ENCODE measurements around the gene GUCD1. TPM values are rescaled to one million over a fixed set of nuclear protein-coding genes. Genes with fewer than 3 reads are reported as not detected.

The GUCD1 gene
- total RNA-seq, 2 donors from 2014 or later: 188 to 207 TPM

- no peaks in the 10 kb centered on the region for H3K9me3 ChIP-seq
- intact Hi-C loops (cut with DNase I): no loop called here
- H3K27ac ChIP-seq: peak overlapping the region; percentile 87
- no peak overlapping the region for H3K4me3 ChIP-seq
- peak; percentile 76 for DNase-seq
- H3K36me3 ChIP-seq: peaks cover 12% of the 10 kb centered on the region
- peak overlapping the region; percentile 12 to 27 for H3K9ac ChIP-seq (ENCODE audit: low read depth in 2 of 2, low read length in 2 of 2)
- TF ChIP-seq, protein P1, sequence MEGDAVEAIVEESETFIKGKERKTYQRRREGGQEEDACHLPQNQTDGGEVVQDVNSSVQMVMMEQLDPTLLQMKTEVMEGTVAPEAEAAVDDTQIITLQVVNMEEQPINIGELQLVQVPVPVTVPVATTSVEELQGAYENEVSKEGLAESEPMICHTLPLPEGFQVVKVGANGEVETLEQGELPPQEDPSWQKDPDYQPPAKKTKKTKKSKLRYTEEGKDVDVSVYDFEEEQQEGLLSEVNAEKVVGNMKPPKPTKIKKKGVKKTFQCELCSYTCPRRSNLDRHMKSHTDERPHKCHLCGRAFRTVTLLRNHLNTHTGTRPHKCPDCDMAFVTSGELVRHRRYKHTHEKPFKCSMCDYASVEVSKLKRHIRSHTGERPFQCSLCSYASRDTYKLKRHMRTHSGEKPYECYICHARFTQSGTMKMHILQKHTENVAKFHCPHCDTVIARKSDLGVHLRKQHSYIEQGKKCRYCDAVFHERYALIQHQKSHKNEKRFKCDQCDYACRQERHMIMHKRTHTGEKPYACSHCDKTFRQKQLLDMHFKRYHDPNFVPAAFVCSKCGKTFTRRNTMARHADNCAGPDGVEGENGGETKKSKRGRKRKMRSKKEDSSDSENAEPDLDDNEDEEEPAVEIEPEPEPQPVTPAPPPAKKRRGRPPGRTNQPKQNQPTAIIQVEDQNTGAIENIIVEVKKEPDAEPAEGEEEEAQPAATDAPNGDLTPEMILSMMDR (IDR thresholded peaks at IDR 0.05): no peak
- peaks cover 35% of the 10 kb centered on the region for H3K4me1 ChIP-seq
- H3K27me3 ChIP-seq: no peaks in the 10 kb centered on the region
Measured at GRCh38 chr22:24550028-24550901, 4.7 kb downstream of the GUCD1 start.

- intact Hi-C loops (cut with DNase I): no loop called here
- no peaks in the 10 kb centered on the region for H3K9me3 ChIP-seq
- peaks cover 12% of the 10 kb centered on the region for H3K36me3 ChIP-seq
- no peak for DNase-seq
- no peak overlapping the region for H3K9ac ChIP-seq (ENCODE audit: low read depth in 2 of 2, low read length in 2 of 2)
- no peak overlapping the region for H3K4me3 ChIP-seq
- TF ChIP-seq, protein P1 (IDR thresholded peaks at IDR 0.05): no peak
- H3K27me3 ChIP-seq: no peaks in the 10 kb centered on the region
- peaks cover 32% of the 10 kb centered on the region for H3K4me1 ChIP-seq
- H3K27ac ChIP-seq: no peak overlapping the region
Measured at GRCh38 chr22:24548812-24549211, 6.1 kb downstream of the GUCD1 start.

DNA sequence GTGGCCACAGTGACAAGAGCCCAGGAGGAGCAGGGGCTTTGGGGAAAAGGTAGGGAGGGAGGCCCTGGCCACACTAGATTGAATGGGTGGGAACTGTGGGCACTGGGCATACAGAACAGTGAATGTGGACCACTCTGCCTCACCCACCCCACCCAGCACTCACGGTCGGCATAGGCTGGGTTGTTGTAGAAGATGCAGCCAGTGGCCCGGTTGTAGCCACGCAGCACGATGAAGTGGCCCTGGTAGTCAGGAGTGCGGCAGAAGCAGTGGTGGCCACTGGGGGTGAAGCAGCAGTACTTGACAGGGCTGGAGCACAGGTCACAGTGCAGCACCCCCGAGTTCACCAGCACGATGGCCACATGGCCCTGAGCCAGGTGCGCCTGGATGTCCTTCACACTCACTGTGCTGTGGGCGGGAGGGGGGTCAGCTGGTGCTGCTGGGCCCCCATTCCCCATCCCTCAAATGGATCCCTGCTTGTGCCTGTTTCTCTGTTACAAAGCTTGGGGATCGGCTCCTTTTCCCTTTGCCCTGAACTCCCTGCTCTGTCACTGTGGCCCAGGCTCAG lies 11.2 kb downstream of the GUCD1 start:
- no peaks in the 10 kb centered on the region for H3K27me3 ChIP-seq
- peaks cover 24% of the 10 kb centered on the region for H3K36me3 ChIP-seq
- no peak for DNase-seq
- H3K4me1 ChIP-seq: no peaks in the 10 kb centered on the region
- no peak overlapping the region for H3K9ac ChIP-seq (ENCODE audit: low read depth in 2 of 2, low read length in 2 of 2)
- no peaks in the 10 kb centered on the region for H3K9me3 ChIP-seq
- intact Hi-C loops (cut with DNase I): no loop called here
- no peak overlapping the region for H3K4me3 ChIP-seq
- no peak overlapping the region for H3K27ac ChIP-seq
- TF ChIP-seq, protein P1 (IDR thresholded peaks at IDR 0.05): no peak

DNA sequence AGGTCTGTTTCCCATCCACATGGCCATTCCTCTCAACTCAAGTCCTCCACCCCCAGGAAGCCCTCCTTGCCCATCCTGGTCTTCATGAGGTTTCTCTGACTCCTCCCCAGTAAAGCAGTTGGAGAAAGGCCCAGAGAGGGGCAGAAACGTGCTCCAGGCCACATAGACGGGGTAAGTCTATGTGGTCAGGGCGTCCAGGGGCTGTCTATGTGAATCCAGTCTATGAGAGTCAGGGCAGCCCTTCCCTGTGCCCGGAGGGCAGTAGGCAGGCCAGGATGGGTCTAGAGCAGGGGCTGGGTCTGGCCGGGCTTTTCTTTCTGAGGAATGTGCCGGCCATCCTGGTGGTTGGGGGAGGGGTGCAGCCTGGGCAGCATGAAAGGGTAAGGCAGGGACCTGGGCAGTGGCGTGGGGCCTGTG lies 11.7 kb downstream of the GUCD1 start:
- Histone ChIP-seq H3K4me1 (no peaks in the 10 kb centered on the region), H3K9me3 (no peaks in the 10 kb centered on the region), H3K4me3 (no peak overlapping the region), H3K27me3 (no peaks in the 10 kb centered on the region), H3K36me3 (peaks cover 24% of the 10 kb centered on the region), H3K27ac (no peak overlapping the region), H3K9ac (ENCODE audit: low read depth in 2 of 2, low read length in 2 of 2) (no peak overlapping the region)
- intact Hi-C loops (cut with DNase I): no loop called here
- no peak for DNase-seq
- TF ChIP-seq, protein P1 (IDR thresholded peaks at IDR 0.05): no peak

DNA sequence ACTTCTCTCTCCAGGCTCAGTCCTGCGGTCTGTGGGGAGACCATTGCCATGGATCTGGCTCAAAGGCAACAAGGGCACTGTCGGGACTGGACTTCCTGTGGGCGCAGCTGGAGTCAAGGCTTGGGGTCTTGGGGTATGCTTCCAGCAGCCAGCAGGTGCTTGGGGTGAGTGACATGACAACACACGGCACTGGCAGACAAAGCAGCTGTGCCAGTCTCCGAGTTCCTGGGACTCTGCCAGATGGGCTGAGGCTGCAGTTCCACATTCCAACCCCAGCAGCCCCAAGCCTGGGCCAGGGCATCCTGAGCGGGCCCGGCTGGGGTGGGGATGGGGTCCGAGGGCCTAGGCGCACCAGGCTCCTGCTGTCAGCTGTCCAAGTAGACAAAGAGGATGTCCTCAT lies 12.3 kb downstream of the GUCD1 start:
- Histone ChIP-seq H3K27ac (no peak overlapping the region), H3K4me1 (no peaks in the 10 kb centered on the region), H3K9ac (ENCODE audit: low read depth in 2 of 2, low read length in 2 of 2) (no peak overlapping the region), H3K27me3 (no peaks in the 10 kb centered on the region), H3K4me3 (no peak overlapping the region), H3K9me3 (no peaks in the 10 kb centered on the region), H3K36me3 (peaks cover 20% of the 10 kb centered on the region)
- intact Hi-C loops (cut with DNase I): no loop called here
- DNase-seq: no peak
- TF ChIP-seq, protein P1 (IDR thresholded peaks at IDR 0.05): no peak

Measured in colonic mucosa (tissue), 4 donors.